GM18867 (cell line): ENCODE data around the gene CA5A.

Experiments
- ATAC-seq: cut with Tn5 transposase; IDR thresholded peaks from one replicate; pipeline ENCODE4 v1.9.1; 2021; ENCODE audit warnings: mild to moderate bottlenecking, moderate library complexity; ENCODE audit not compliant: unreplicated experiment

CA5A gene

DNA sequence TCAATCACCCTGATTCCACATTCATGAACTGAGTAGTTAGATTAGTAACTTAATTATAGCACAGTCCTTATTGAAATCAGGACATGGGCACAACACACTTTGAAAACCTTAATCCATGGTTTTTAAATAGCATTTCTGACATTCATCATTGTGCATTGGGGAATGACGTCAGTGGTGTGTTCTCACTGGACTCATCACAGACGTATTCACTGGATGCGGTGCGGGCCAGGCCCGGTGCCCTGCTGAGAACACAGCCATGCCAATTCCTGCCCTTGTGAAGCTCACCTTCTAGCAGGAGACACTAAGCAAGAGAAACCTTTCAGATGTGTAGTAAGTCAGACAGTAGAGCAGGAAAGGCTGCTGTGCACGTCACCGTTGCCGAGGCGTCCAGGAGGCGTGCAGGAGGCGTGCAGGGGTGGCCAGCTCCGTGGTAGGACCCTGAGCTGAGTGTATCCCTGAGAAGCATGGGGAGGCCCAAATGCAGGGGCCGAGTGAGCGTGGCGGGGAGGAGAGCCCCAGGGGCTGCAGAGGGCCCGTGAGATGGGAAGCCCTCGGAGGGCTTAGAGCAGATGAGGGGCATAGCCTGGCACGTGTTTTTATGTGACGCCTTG lies 27.8 kb upstream of the CA5A start:
- ATAC-seq = no peak

GRCh38 chr16:87963400-87963799 lies 27.1 kb upstream of the CA5A start:
- no peak for ATAC-seq

GRCh38 chr16:87961623-87962022 lies 25.3 kb upstream of the CA5A start:
- ATAC-seq = no peak

GRCh38 chr16:87960852-87961251 lies 24.5 kb upstream of the CA5A start:
- ATAC-seq = no peak

DNA sequence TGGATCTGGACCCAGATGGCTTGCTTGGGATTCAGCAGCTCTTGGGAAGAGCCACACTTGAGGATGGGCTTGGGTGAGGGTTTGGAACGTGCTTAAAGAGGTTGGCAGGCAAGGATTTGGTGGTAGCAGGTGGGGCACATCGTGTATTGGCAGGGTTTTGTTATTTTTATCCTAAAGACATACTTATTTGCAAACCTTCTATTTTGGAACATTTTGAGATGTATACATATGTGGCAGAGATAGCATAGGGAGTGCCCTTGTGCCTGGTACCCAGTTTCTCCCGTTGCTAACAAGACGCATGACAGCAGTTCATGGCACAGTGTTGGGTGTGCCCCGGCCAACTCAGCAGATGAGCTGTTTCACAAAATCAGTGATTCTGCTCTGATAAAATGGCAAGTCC lies 24.0 kb upstream of the CA5A start:
- no peak for ATAC-seq

DNA sequence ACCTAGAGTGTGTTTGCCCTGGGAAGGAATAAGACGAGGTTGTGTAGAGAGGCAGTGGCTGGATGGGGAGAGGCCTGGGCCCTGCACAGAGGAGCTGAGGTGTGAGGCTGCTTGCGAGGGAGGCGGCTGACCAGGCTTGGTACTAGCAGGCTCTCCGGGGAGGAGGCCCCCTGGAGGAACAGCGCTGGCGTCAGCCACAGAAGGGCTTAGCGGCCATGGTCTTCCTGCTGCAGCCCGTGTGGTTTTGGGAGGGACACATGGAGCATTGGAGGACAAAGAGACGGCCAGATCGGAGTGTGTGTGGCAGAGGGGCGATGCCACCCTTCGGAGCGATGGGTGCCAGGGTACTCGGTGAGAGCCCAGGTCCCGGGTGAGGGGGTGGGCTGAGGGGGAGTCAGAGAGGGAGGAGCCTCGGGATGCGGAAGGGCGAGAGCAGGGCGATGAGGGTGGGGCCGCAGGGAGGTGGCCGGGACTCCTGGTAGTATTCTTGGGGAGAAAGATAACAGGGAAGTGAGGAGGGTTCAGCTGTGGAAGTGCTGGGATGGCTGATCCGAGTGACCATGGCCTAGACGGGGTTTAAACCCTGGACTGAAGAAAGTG lies 23.2 kb upstream of the CA5A start:
- ATAC-seq = no peak

DNA sequence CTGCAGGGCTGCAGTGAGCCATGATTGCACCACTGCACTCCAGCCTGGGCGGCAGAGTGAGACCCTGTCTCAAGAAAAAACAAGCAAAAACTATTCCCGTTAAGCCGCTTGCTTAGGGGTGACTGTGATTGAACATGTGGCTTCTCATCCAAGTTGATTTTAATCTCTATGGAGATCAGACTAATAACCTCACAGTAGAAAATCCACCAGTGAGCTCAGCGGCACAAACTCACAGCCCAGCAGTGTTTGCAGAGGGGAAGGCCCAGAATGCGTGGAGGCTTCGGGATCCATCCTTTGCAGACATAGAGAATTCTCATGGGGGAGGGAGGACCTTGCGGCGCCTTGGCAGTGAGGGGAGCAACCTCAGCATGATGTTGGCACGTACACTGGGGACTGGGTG lies 22.3 kb upstream of the CA5A start:
- ATAC-seq = no peak

- ATAC-seq = no peak
These were observed 21.2 kb upstream of the CA5A start for GRCh38 chr16:87957296-87958094.

DNA sequence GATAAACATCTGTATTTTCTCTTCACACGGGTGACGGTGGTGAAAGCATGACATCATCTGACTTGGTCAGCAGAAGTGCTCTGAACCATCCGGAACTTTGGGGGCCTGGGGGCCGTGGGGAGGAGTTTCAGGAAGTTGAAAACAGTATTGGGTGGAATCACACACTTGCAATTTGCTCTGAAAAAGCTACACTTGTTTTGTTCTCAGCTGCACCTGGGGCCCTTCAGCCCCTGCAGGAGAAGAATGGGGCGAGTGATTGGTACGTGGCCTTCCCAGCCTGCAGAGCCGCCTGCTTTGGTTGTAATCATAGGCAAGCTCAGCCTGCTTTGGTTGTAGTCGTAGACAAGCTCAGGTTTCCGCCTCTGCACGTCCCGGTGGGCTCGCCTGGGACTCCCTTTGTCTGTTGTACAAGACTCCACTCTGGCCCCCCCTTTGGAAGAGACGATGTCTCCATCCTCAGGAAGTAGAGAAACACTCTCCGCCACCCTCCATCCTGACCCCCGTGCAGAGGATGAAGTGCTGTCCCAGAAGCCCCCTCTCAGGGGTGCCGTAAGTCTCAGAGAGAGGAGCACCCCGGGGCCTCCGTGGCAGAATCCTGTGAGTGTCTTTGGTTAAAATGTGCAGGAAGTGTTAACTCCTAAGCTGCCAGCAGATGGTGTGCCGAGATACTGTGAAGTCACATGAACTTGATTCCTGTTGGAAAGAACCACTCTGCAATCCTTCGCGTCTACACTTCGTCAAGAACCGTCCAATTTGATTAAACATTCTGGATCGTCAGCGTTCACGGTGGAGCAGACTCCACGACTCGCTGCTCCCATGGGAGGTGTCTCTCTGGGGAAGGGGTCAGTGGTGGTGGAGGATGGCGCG lies 20.3 kb upstream of the CA5A start:
- ATAC-seq = no peak

- no peak for ATAC-seq
These were observed 19.7 kb upstream of the CA5A start for GRCh38 chr16:87956098-87956364.

DNA sequence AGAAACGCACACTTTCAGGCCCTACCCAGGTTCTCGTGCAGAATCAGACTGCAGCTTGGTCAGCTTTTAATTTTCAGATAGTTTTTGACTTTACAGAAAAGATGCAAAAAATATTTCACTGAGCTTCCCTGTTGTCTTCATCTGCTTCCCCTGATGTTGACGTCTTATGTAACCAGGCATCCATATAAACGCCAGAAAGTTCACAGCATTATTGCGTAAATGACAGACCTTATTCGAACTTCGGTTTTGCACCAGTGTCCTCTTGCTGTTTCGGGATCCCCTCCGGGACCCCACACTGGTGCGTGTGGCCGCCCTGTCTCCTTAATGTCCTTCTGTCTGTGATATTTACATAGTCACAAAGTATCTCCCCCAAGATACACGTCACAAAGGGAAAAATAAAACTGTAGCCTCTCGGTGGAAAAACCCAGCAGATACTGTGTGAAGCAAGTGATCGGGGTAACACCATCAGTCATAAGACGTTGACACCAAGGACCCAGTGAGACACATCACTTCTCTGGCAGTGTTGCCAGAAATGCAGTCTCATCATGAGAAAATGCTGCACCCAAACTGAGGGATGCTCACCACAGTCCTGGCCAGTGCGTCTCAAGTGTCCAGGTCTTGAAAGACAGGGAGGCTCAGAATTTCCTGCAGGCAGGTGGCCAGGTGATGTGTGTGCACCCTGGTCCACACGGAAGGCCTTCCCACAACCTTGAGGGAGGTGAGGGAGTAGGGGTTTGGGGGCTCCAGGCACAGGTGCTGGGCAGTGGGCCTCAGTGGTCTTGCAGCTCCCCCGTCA lies 19.2 kb upstream of the CA5A start:
- ATAC-seq = no peak

- no peak for ATAC-seq
These were observed 18.5 kb upstream of the CA5A start for GRCh38 chr16:87954826-87955225.

- no peak for ATAC-seq
These were observed 18.0 kb upstream of the CA5A start for GRCh38 chr16:87954361-87954760.

DNA sequence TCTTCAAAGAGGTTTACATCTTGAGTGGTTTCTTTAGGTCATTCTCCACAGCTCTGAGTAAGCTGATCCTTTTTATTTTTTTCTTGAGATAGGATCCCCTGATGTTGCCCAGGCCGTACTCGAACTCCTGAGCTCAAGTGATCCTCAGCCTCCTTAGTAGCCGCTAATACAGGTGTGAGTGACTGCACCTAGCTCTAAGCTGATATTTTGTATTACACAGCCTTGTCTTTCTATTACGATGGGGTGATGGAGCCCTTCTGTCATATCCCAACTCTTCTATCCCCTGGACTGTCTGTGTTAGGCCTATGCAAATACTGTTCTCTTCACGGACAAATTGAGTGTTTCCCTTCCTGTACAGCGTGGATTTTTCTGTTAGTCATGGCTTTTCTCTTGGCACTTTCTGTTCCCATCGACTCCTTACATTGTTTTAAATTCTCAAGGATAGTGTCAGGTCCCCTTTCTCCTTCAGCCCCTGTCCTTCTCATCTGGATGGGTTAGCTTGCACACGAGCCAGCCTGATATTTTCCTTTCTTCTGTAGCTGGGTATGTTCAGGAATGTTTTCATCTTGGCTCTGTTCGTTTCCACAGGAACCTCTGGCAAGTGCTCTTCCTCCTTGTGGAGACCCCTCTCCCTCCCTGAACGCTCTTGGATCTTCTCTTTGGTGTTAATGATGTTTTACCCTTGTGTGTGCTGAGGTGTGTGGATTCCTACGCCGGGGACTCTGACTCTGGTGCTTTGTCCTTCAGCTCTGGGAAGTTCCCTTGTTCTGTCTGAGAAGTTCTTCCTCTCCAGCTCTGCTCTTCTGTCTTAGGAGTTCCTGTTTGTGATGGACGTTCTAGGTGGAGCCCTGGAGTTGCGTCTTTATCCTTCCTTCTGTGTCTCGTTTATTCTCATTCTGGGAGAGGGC lies 17.2 kb upstream of the CA5A start:
- no peak for ATAC-seq

DNA sequence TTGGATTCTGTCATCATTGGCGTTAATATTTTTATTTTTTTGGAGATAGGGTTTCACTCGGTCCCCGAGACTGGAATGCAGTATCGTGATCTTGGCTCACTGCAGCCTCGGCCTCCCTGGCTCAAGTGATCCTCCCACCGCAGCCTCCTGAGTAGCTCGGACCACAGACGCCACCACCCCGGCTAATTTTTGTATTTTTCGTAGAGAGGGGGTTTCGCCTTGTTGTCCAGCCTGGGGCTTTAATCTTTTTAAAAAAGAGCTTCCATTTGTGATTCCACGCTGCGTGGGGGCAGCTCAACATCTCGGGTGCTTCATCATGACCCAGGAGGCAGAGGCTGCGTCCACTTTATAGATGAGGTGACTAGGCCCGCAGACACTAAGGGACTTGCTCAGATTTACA lies 16.4 kb upstream of the CA5A start:
- ATAC-seq = no peak

DNA sequence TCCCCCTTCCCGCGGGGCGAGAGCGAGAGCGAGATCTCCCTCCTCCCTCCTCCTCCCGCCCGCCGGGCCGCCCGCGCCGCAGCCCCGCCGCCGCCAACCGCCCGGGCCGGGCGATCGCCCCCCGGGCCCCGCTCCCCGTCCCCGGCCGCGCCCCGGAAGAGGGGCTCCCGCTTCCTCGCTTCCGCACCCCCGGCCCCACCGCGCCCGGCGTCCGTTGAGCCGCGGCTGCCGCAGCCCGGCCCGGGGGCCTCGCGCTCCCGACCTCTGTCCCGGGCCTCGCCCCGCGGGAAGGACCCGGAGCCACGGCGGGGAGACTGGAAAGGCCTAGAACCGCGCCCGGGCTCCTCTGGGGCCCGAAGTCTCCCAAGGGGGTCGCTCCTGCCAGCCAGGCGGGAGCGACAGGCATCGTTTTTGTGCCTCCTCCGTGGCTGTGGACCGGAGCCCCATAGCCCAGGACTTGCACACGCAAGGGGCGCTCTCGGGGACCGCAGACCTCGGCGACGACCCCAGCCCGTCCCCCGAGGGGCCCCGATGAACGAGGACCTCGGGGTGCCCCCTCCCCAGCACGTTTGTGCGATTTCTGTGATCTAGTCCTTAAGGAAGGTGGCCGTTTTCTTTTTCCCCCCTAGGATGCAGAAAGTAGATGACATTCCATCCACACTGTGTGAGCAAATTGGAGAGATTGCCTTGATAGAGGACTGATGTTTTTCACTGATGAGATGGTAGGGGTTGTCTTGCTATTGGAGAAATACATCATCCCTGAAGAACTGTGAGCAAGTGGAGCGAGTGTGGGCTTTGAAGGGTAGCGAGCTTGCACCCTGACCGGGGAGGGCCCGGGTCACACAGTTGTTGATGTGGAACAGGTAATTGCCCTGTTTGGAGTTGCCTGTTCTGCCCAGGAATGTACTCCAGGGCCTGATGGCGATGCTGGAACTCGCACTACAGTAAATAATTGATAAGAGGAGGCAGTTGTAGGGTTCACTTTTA lies 15.5 kb upstream of the CA5A start:
- ATAC-seq = peak; percentile 9

DNA sequence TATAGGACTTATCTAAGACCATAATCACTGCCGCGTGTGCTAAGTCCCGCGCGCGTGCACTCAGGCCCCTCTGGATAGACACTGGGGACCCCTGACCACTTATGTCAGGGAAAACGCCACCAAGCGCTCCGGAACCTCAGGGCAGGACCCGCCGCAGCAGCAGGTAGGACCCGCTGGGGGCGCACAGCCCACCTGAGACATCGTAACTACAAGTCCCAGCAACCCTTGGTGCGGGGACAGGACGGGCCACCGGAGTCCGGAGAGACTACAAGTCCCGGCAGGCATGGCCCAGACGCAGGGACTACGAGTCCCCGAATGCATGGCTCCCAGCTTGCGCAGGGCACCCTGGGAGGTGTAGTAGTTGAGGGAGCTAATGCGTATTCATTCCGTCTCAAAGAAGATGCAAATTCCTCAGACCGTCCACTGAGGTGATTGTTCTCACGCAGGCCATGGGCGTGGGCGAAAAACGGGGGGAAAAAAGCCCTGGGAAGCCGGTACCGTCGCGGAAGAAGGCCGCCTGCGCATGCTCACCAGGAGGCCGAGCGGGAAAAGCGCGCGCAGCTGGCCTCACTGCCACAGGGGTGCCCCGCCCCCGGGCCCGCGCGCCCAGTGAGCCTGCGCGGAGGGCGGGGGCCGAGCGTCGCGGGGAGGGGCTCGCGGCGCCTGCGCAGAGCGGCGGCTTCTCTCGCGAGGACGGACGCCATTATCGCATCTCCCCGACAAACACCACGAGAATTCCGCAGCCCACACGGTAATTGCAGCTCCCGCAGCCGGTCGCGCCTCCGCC lies 14.6 kb upstream of the CA5A start, which contains the start of gene BANP:
BANP (plus strand) TSS at position 670 of the 787 bp plus-strand sequence. CDS start 23,682 bp downstream, outside the sequence.
- peak; percentile 83 for ATAC-seq
